Keratinocyte (primary cell): ENCODE data around the gene KIF25. TPM values are rescaled to one million over a fixed set of nuclear protein-coding genes. Genes with fewer than 3 reads are reported as not detected.

Experiments
- DNase-seq: peaks from one replicate; pipeline ENCODE4 v3.0.0-alpha.2; 2011; ENCODE audit warnings: low read depth, missing footprints, low spot score
- FAIRE-seq: peaks from 2 replicates; lab custom pipeline; 2011; peaks lifted over from hg19 to GRCh38; lab: Jason Lieb, UNC
- H2AFZ ChIP-seq: 2 replicates; pipeline ENCODE4 v1.6.0; 2012; ENCODE audit warnings: low read length, control low read depth, inconsistent platforms; ENCODE audit not compliant: control insufficient read depth
- H3K27ac ChIP-seq: 2 replicates; pipeline ENCODE4 v1.5.1; 2011; ENCODE audit warnings: low read length; ENCODE audit not compliant: control insufficient read depth, insufficient read depth
- H3K27me3 ChIP-seq: 3 replicates; pipeline ENCODE4 v1.6.0; 2011; ENCODE audit warnings: low read length; ENCODE audit not compliant: control insufficient read depth, insufficient read depth; ENCODE audit errors: extremely low read depth
- H3K36me3 ChIP-seq, 2 experiments: 2 replicates in 1 of 2; 3 replicates in 1 of 2; pipeline ENCODE4 v1.5.1; 2011; ENCODE audit warnings: low read length in 2 of 2, mild to moderate bottlenecking in 1 of 2; ENCODE audit not compliant: control insufficient read depth in 2 of 2, insufficient read depth in 2 of 2; ENCODE audit errors: extremely low read depth in 1 of 2
- H3K4me1 ChIP-seq: 3 replicates; pipeline ENCODE4 v1.5.1; 2011; ENCODE audit warnings: low read length; ENCODE audit not compliant: control insufficient read depth, insufficient read depth; ENCODE audit errors: extremely low read depth
- H3K4me2 ChIP-seq: 3 replicates; pipeline ENCODE4 v1.6.0; 2011; ENCODE audit warnings: low read depth, low read length; ENCODE audit not compliant: control insufficient read depth, insufficient read depth; ENCODE audit errors: extremely low read depth
- H3K4me3 ChIP-seq, 3 experiments: fragments of 200-600 bp in 1 of 3; sonication (generic) in 1 of 3; 2 replicates in 2 of 3; 3 replicates in 1 of 3; pipeline ENCODE4 v1.5.1; 2011 to 2016; ENCODE audit warnings: low read length in 3 of 3, mild to moderate bottlenecking in 3 of 3, control low read depth in 2 of 3, inconsistent platforms in 1 of 3, low read depth in 1 of 3, mixed read lengths in 1 of 3, mixed run types in 1 of 3, moderate library complexity in 1 of 3; ENCODE audit not compliant: control insufficient read depth in 2 of 3, insufficient read depth in 2 of 3; ENCODE audit errors: extremely low read depth in 1 of 3
- H3K79me2 ChIP-seq: 2 replicates; pipeline ENCODE4 v1.6.0; 2012; ENCODE audit warnings: low read length; ENCODE audit not compliant: control insufficient read depth, insufficient read depth
- H3K9ac ChIP-seq: 3 replicates; pipeline ENCODE4 v1.6.0; 2011; ENCODE audit warnings: low read length; ENCODE audit not compliant: control insufficient read depth, insufficient read depth; ENCODE audit errors: extremely low read depth
- H3K9me1 ChIP-seq: 3 replicates; pipeline ENCODE4 v1.6.0; 2011; ENCODE audit warnings: low read length; ENCODE audit not compliant: control insufficient read depth, insufficient read depth; ENCODE audit errors: extremely low read depth
- H3K9me3 ChIP-seq: 2 replicates; pipeline ENCODE4 v1.5.1; 2012; ENCODE audit warnings: low read depth, low read length; ENCODE audit not compliant: control insufficient read depth
- H4K20me1 ChIP-seq: 3 replicates; pipeline ENCODE4 v1.6.0; 2011; ENCODE audit warnings: low read length; ENCODE audit not compliant: control insufficient read depth, insufficient read depth; ENCODE audit errors: extremely low read depth
- CTCF ChIP-seq, 3 experiments: IDR thresholded peaks in 1 of 3; conservative IDR thresholded peaks in 1 of 3; optimal IDR thresholded peaks in 1 of 3; 2 replicates in 2 of 3; 3 replicates in 1 of 3; pipeline versions ENCODE3 to v1.5.1; 2011; ENCODE audit warnings: low read length in 3 of 3, mild to moderate bottlenecking in 3 of 3, moderate library complexity in 2 of 3, control low read depth in 1 of 3, inconsistent platforms in 1 of 3; ENCODE audit not compliant: insufficient read depth in 2 of 3; ENCODE audit errors: extremely low read depth in 1 of 3
- EZH2 ChIP-seq: IDR thresholded peaks from one replicate; pipeline ENCODE4 v1.6.1; 2012; ENCODE audit warnings: inconsistent platforms, mild to moderate bottlenecking, low read length, moderate library complexity
- dilution Hi-C: fragments of 300-500 bp; cut with MboI; formaldehyde crosslinking; loops from one replicate; pipeline ENCODE4 v1.7.0; 2020; ENCODE audit warnings: low sequenced_read_pairs; ENCODE audit not compliant: extremely low pct_ligation_motif_present
- polyA plus RNA-seq, 5 experiments: library from polyadenylated mRNA; depleted of rRNA in 3 of 5; stranded (reverse) in 3 of 5; stranded (forward) in 1 of 5; unstranded in 1 of 5; fragments of >200 nt; gene quantifications; 1 replicate in 1 of 5; 2 replicates in 3 of 5; 3 replicates in 1 of 5; pipeline versions ENCODE4 v1.2.1 to v1.2.3, GENCODE V29; 2011 to 2012; ENCODE audit warnings: missing spikeins in 2 of 5, low read depth in 1 of 5, low replicate concordance in 1 of 5

Gene KIF25
- polyA plus RNA-seq, 1 donor (not counting 4 experiments of a cell fraction or from before 2014, with no cell fraction given): not detected

DNA sequence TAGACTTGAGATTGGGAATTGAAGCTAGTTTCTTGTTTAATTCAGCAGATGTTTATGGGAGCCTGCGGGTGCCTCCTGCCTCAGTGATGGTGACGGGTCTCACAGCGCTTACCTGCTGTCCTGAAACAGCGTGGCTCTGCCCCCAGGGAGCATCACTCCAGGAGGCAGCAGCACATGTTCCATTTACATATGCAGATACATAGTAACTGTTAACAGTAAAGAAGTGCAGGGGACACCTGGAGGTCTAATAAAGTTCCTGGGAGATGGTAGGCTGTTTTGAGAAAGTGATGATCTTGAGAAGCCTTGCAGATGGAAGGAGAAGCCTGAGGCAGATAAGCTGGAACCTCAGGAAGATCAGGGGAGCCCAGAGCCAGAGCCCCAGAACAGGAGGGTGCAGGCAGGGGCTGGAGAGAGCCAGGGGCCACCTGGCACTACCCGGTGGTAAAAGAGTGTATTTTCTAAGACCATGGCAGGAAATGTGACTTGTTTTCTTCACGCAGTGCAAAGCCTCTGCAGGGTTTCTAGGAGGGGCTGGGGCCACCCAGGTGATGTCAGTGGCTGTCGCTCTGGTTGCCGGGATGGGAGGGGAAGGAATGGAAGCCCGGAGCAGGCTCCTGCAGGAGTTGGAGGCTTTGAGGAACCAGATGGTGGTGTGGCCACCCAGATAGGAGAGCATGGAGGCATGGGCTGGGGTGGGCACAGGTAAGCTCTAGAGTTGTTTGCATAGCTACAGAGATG lies 24.2 kb upstream of the KIF25 start:
- no peak for TF ChIP-seq CTCF (optimal IDR thresholded peaks at IDR 0.05 in 1 of 3, IDR thresholded peaks at IDR 0.05 in 1 of 3, conservative IDR thresholded peaks at IDR 0.05 in 1 of 3; ENCODE audit: extremely low read depth in 1 of 3, insufficient read depth in 2 of 3, low read length in 3 of 3)
- TF ChIP-seq EZH2: no peak
- dilution Hi-C loops: no loop called here
- Histone ChIP-seq H3K27me3 (no peaks in the 10 kb centered on the region), H3K9me3 (no peaks in the 10 kb centered on the region), H4K20me1 (no peaks in the 10 kb centered on the region), H3K9me1 (no peaks in the 10 kb centered on the region), H2AFZ (no peak overlapping the region), H3K36me3 (peaks cover 7 to 15% of the 10 kb centered on the region in 2 experiments), H3K4me3 (no peak overlapping the region), H3K4me1 (no peaks in the 10 kb centered on the region), H3K27ac (no peak overlapping the region), H3K79me2 (no peaks in the 10 kb centered on the region), H3K9ac (no peak overlapping the region), H3K4me2 (no peak overlapping the region)
- FAIRE-seq (no peak), DNase-seq (no peak)

GRCh38 chr6:167974640-167975344 lies 22.7 kb upstream of the KIF25 start:
- dilution Hi-C loops: no loop called here
- FAIRE-seq: no peak

More at GRCh38 chr6:167974640-167975344, 22.7 kb upstream of the KIF25 start:
- Histone ChIP-seq H3K27ac (no peak overlapping the region), H3K4me3 (no peak overlapping the region), H3K27me3 (peaks cover 4% of the 10 kb centered on the region), H3K4me2 (no peak overlapping the region), H3K9me3 (no peaks in the 10 kb centered on the region), H3K79me2 (no peaks in the 10 kb centered on the region), H3K9ac (no peak overlapping the region), H3K4me1 (no peaks in the 10 kb centered on the region), H3K36me3 (peaks cover 3 to 5% of the 10 kb centered on the region in 2 experiments), H4K20me1 (no peaks in the 10 kb centered on the region), H2AFZ (no peak overlapping the region), H3K9me1 (no peaks in the 10 kb centered on the region)
- no peak for DNase-seq
- TF ChIP-seq EZH2: no peak
- no peak for TF ChIP-seq CTCF (optimal IDR thresholded peaks at IDR 0.05 in 1 of 3, IDR thresholded peaks at IDR 0.05 in 1 of 3, conservative IDR thresholded peaks at IDR 0.05 in 1 of 3; ENCODE audit: extremely low read depth in 1 of 3, insufficient read depth in 2 of 3, low read length in 3 of 3)
